Measurements from ENCODE around the gene TIMD4.
"Not testable (repeated sequence)": the region's sequence is repeated elsewhere in the genome, so short reads cannot be mapped to it uniquely, and the experiment has no call there.

The TIMD4 gene

GRCh38 chr5:156963125-156963524 lies at the start of gene TIMD4:
Gene TIMD4 (minus strand): TSS chr5:156963226. CDS start chr5:156963198, 28 bp downstream.
- no peak for DNase-seq (ENCODE audit: low read depth, low spot score)

GRCh38 chr5:157006262-157006661 lies 43.2 kb upstream of the TIMD4 start:
- DNase-seq (ENCODE audit: low read depth, low spot score), result no peak

GRCh38 chr5:157004893-157005551 lies 42.0 kb upstream of the TIMD4 start:
- no peak for DNase-seq (ENCODE audit: low read depth, low spot score)

GRCh38 chr5:156991714-156992113 lies 28.7 kb upstream of the TIMD4 start:
- DNase-seq (ENCODE audit: low read depth, low spot score), result no peak

GRCh38 chr5:156984064-156984463 lies 21.0 kb upstream of the TIMD4 start:
- DNase-seq (ENCODE audit: low read depth, low spot score), result no peak

- DNase-seq (ENCODE audit: low read depth, low spot score), result no peak
Observed at GRCh38 chr5:156981481-156981880, 18.5 kb upstream of the TIMD4 start.

- no peak for DNase-seq (ENCODE audit: low read depth, low spot score)
Observed at GRCh38 chr5:156974328-156974727, 11.3 kb upstream of the TIMD4 start.

GRCh38 chr5:156971848-156972525 lies 9.0 kb upstream of the TIMD4 start:
- DNase-seq (ENCODE audit: low read depth, low spot score), result no peak

GRCh38 chr5:156971415-156971814 lies 8.4 kb upstream of the TIMD4 start:
- DNase-seq (ENCODE audit: low read depth, low spot score), result no peak

- not testable (repeated sequence) for DNase-seq (ENCODE audit: low read depth, low spot score)
Observed at GRCh38 chr5:156967386-156967785, 4.4 kb upstream of the TIMD4 start.

GRCh38 chr5:156956321-156956720 lies 6.7 kb downstream of the TIMD4 start:
- no peak for DNase-seq (ENCODE audit: low read depth, low spot score)

- DNase-seq (ENCODE audit: low read depth, low spot score), result no peak
Observed at GRCh38 chr5:156951359-156951758, 11.7 kb downstream of the TIMD4 start.

- no peak for DNase-seq (ENCODE audit: low read depth, low spot score)
Observed at GRCh38 chr5:156950716-156951115, 12.3 kb downstream of the TIMD4 start.

- no peak for DNase-seq (ENCODE audit: low read depth, low spot score)
Observed at GRCh38 chr5:156949424-156949823, 13.6 kb downstream of the TIMD4 start.

GRCh38 chr5:156947925-156948324 lies 15.1 kb downstream of the TIMD4 start:
- no peak for DNase-seq (ENCODE audit: low read depth, low spot score)

- DNase-seq (ENCODE audit: low read depth, low spot score), result no peak
Observed at GRCh38 chr5:156942064-156942463, 21.0 kb downstream of the TIMD4 start.

- not testable (repeated sequence) for DNase-seq (ENCODE audit: low read depth, low spot score)
Observed at GRCh38 chr5:156940462-156940861, 22.6 kb downstream of the TIMD4 start.

GRCh38 chr5:156936972-156937371 lies 26.1 kb downstream of the TIMD4 start:
- DNase-seq (ENCODE audit: low read depth, low spot score), result no peak

- peak; percentile 16 for DNase-seq (ENCODE audit: low read depth, low spot score)
Observed at GRCh38 chr5:156934450-156935211, 28.4 kb downstream of the TIMD4 start.

- no peak for DNase-seq (ENCODE audit: low read depth, low spot score)
Observed at GRCh38 chr5:156929366-156929948, 33.6 kb downstream of the TIMD4 start.

GRCh38 chr5:156927545-156927944 lies 35.5 kb downstream of the TIMD4 start:
- no peak for DNase-seq (ENCODE audit: low read depth, low spot score)

GRCh38 chr5:156925767-156926166 lies 37.3 kb downstream of the TIMD4 start:
- DNase-seq (ENCODE audit: low read depth, low spot score), result not testable (repeated sequence)

Data from activated CD4-positive, CD25-positive, alpha-beta regulatory T cell treated with anti-CD3 and anti-CD28 coated beads, Interleukin-2, amount 50 U/mL, for 16 hours (primary cell).